HG03159 (cell line): ENCODE data around the gene DAB2IP.

ENCODE experiments used
- ATAC-seq: cut with Tn5 transposase; IDR thresholded peaks from one replicate; pipeline ENCODE4 v1.9.1; 2021; ENCODE audit warnings: mild to moderate bottlenecking, moderate library complexity; ENCODE audit not compliant: unreplicated experiment

The DAB2IP gene

DNA sequence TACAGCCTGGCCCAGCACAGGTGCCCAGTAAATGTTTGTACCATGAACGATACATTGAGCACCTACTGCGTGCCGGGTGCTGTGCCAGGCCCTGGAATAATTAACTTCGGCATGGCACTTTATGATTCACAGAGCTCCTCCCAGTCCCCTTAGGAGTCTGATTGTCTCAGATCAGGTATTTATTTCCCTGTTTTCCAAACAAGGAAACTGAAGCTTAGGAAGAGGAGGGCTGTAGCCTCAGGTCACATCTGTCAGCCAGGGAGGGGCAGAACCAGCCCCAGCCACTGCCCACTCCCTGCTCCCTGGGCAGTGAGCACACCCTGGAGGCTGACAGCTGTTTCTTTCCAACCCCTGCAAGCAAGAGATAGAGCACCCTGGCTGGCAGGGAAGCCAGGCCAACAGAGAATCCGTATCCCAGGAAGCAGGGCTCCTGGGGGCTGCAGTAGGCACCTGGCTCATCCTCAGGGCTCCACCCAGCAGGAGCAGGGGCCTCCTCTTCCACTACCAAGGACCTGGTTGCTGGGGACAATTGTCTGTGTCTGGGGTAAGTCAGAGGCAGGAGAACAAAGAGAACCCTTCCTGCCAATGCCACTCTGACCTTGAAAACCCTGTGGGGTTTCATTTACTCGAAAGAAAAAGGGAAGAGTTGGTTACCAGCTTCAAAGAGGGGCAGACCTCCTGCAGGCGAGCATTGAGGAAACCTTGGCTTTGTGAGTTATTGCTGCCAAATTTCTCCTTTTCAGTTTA lies 69.0 kb downstream of the DAB2IP start:
- no peak for ATAC-seq

DNA sequence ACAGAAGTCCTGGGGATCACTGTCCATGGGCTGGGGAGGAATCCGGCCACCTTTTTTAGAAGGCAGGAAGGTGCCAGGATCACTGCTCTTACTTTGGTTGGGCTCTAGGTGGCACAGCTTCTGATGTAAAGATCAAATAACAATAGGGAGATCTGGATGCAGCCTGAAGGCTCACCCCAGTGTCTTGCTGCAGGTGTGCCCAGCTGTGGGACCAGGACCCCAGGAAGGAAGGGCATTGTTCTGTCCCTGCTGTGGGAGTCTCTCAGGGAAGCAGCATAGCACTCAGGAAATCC lies 69.6 kb downstream of the DAB2IP start:
- ATAC-seq = no peak

DNA sequence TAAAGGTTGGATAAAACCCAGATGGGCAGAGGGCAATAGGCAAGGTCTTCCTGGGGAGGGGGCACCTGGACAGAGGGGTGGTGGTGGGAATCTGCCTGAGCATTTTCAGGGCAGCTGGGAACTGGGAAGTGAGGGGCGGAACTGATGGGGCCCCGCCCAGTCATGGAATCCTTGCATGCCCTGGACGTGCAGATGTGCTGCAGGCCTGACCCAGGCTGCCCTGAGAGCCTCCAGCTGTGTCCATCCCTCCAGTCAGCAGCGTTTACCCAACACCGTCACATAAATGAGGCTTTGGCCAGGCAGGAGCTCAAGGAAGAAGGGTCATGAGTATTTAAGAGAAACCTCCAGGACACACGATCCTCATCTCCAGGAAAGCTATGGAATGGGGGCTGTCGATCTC lies 70.3 kb downstream of the DAB2IP start:
- no peak for ATAC-seq

DNA sequence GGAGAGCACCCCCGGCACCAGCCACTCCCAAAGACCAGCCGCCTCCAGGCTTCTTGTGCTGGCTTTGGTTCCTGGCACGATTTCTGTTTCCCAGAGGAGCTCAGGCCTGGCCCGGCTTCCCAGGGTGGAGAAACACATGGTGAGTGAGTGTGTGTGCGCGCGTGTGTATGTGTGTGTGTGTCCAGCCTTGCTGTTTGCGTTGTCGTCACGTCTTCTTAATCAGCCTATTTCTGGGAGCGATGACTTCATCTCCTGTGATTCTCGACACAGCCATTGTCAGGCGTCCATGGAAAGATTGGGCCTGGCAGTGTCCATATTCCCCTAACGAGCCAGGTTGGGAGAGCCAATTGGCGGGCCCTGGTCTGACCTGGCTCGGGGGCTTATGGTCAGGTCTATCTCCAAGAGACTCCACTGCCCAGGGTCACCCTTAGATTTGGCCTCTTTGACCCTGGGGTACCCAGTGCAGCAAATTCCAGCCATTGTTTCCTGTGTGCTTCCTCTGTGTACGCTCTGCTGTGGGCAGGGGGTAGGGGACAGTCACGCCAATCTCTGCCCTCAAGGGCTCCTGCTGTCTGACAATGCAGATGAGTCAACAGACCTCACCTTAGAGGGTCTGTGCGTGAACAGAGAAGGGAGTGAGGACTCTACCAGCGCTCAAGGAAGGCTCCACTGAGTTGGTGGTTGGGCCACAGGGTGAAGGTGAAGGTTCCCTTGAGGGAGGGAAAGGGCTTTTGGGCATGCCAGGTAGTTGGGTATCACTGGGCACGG lies 73.8 kb downstream of the DAB2IP start:
- no peak for ATAC-seq

GRCh38 chr9:121727295-121728020 lies 76.0 kb downstream of the DAB2IP start:
- ATAC-seq = no peak

DNA sequence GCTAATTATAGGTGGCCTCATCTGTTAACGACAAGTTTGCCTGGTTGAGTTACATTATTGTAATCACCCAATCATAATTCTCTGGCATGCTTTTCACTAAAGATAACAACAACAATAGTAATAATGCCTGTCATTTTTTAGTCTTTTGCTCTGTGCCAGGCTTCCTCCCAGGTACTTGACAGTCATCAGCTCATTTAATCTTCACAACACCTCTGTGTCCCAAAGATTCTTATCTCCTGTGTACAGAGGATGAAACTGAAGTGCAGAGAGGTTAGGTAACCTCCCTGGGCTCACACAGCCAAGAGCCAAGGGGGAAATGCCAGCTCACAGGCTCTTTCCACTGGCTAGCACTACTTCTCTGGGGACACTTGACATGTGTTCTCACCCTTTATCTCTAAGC lies 77.5 kb downstream of the DAB2IP start:
- no peak for ATAC-seq

- ATAC-seq = no peak
These were observed 78.5 kb downstream of the DAB2IP start for GRCh38 chr9:121729769-121730562.

DNA sequence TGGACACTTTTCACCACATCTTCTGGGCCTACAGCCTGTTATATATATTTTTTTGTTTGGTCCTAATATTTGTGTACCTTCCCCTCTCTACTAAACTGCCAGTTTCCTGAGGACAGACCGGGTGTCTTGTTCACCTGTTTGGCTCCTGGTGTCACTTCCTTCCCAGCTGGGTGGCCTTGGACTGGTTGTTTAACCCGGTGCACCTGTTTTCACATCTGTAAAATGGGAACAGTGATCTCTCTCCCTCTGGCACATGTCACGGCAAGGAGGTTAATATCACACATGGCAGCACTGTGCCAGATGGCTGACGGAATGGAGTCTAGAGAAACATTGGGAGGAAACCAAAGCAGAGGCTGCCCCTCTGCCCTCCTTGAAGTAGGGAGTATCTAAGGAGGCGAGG lies 79.7 kb downstream of the DAB2IP start:
- ATAC-seq = no peak

DNA sequence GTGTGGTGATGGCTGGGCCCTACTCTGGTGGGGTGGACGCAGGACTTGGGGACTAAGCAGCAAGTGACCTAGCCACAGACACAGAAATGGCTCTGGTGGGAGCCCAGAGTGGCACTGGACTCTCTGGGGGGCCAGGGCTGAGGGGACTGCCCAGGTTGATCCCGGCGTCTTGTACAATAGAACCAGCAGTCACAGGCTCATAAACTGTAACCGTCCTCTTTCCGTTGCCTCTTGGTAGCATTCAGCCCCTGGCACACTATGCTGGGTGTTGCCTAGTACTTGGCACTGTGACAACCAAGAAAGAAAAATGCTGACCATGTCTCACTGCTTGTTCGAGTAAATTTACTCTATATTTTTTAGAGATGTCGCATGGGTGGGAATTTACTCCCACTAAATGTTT lies 80.5 kb downstream of the DAB2IP start:
- ATAC-seq = no peak

- ATAC-seq = no peak
These were observed 81.0 kb downstream of the DAB2IP start for GRCh38 chr9:121732389-121732788.

DNA sequence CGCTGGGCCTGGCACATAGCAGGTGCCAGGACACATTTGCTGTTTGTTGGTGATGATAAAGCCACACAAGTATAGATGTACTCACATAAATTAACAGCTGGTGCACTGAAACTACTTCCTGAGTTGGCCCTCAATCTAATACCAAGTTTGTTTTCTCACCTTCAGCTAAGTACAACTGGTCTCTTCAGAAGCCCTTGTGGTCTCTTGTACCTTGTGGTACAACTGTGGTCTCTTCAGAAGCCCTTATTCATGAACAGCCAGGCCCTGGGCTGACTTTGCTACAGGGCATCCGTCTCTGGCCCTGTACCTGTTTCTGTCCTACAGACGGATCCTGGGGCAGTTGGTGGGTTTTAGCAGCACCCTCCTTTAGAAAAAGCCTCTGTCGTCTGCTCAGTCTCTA lies 81.5 kb downstream of the DAB2IP start:
- ATAC-seq = no peak

GRCh38 chr9:121734465-121734864 lies 83.0 kb downstream of the DAB2IP start:
- ATAC-seq = no peak

GRCh38 chr9:121735065-121735792 lies 83.8 kb downstream of the DAB2IP start:
- ATAC-seq = peak; percentile 65

- ATAC-seq = no peak
These were observed 84.6 kb downstream of the DAB2IP start for GRCh38 chr9:121735793-121736770.

DNA sequence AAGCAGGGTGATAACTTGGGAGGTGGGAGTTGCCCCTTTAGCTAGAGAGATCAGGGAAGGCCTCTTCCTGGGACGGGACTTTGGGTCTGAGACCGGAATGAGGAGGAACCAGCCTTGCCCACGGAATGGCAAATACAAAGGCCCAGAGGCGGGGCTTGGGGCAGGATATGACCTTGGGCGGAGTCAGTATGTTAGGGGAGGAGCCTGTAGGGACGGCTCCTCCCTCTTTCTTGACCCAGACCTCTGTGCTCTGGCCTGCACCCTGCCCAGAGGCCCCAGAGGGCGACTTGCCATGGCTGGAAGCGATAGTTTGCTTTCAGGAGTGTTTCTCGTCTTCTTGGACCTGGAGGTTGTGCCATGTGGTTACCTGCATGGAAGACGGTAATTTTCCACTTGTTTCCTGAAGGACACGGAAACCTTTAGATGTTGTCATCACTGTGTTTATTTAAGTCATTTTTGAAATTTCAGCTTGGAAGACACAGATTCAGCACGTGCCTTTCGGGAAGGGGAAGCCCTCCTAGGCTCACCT lies 85.6 kb downstream of the DAB2IP start:
- ATAC-seq = no peak

- no peak for ATAC-seq
These were observed 86.1 kb downstream of the DAB2IP start for GRCh38 chr9:121737481-121737931.

DNA sequence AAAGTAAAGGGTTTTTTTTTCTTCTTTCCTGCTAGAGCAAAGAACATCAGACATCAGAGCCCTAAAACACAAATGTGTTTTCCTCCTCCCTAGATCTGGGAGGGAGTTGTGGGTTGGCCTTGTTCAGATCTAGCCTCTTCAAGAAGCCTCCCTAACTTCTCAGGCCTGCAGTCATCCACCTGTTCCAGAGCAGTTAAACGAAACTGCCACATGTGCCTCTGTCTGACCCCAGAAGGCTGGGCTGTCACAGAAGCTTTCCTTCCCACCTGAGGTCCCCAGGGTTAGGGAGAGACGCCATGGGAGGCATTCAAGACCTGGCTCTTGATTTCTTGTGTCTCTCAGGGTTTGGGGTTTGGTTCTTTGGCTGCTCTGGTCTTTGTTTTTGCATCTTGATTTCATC lies 87.0 kb downstream of the DAB2IP start:
- no peak for ATAC-seq

DNA sequence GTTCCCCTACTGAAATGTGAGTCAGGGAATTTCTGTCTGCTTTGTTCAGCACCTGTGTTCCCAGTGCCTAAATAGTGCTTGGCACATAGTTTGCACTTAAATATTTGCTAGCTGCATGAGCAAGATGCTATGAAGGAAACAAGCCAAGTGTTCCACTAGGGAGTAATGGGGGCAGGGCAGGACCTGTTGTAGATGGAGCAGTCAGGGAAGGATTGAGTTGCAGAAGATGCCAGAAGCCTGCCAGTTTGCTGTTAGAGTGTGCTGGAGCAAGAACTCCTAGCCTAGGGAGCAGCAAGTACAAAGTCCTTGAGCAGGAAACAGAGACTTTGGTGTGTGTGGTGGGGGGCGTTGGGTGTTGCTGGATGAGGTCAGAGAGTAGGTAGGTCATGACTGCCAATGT lies 87.5 kb downstream of the DAB2IP start:
- no peak for ATAC-seq

- no peak for ATAC-seq
These were observed 88.5 kb downstream of the DAB2IP start for GRCh38 chr9:121739971-121740370.
